Right lobe of liver (tissue), 6 donors: Measurements from ENCODE around the gene FOXN4. TPM values are rescaled to one million over a fixed set of nuclear protein-coding genes. Genes with fewer than 3 reads are reported as not detected.

Experiments used
- ATAC-seq, 4 donors: fragments of 200-7000 bp; cut with Tn5 transposase; one replicate each; pipeline ENCODE4 v1.9.1; 2020; ENCODE audit warnings: mild to moderate bottlenecking in 4 of 4, moderate library complexity in 4 of 4
- DNase-seq, 3 donors: peaks; one replicate each; pipeline ENCODE4 v3.0.0-alpha.2; 2020
- H3K27ac ChIP-seq, 3 donors: fragments of 200-600 bp; one replicate each; pipeline ENCODE4 v1.8.0; 2022
- H3K27me3 ChIP-seq, 2 donors: fragments of 200-600 bp; one replicate each; pipeline ENCODE4 v1.8.0; 2022
- H3K36me3 ChIP-seq, 4 donors: fragments of 200-600 bp; sonication (generic) in 1 of 4; one replicate each; pipeline versions ENCODE4 v1.5.1 to v1.8.0; 2017 to 2022; ENCODE audit warnings: control low read depth in 1 of 4
- H3K4me1 ChIP-seq, 4 donors: fragments of 200-600 bp; sonication (generic) in 1 of 4; one replicate each; pipeline versions ENCODE4 v1.5.1 to v1.8.0; 2017 to 2022; ENCODE audit warnings: control low read depth in 1 of 4
- H3K4me3 ChIP-seq, 3 donors: fragments of 200-600 bp; one replicate each; pipeline ENCODE4 v1.8.0; 2022
- H3K9me3 ChIP-seq, 4 donors: fragments of 200-600 bp; sonication (generic) in 1 of 4; one replicate each; pipeline versions ENCODE4 v1.5.1 to v1.8.0; 2017 to 2022; ENCODE audit warnings: control low read depth in 1 of 4
- POLR2A ChIP-seq: fragments of 450-650 bp; IDR thresholded peaks from one replicate; pipeline ENCODE4 v1.6.1; 2017; ENCODE audit warnings: antibody characterized with exemption, mild to moderate bottlenecking
- WGBS: methylation state at CpG from one replicate; pipeline ENCODE4 v1.1.6; 2018; ENCODE audit warnings: low coverage, low lambda C conversion rate; ENCODE audit not compliant: insufficient coverage; ENCODE audit errors: missing lambda C conversion rate; 5-methylcytosine and 5-hydroxymethylcytosine counted together
- intact Hi-C, 2 donors: fragments of 100-400 bp; cut with DNase I; formaldehyde crosslinking; loops; one replicate each; pipeline versions ENCODE4 v1.11.2 to v1.14.1; 2022
- total RNA-seq, 6 experiments: library from RNA; depleted of rRNA in 2 of 6; stranded (reverse); fragments of >200 nt in 2 of 6; fragmentation: NEBNext Ultra II Directional in 3 of 6; extraction: Animal tissue kit (Norgen Biotek cat#: 25700) in 3 of 6; gene quantifications; one replicate each; pipeline versions ENCODE4 v1.1.0 to v1.2.4, GENCODE V29; 2016 to 2023
- TF ChIP-seq, protein P1 (sequence below), 4 donors: fragments of 200-600 bp in 3 of 4; fragments of 450-650 bp in 1 of 4; IDR thresholded peaks; one replicate each; pipeline versions ENCODE4 v1.5.1 to v1.8.0; 2016 to 2022; ENCODE audit warnings: antibody characterized with exemption in 4 of 4, mild to moderate bottlenecking in 2 of 4
- donor health status: DM: no; HTN: yes; CAD: no.
- donor health status: DM: no; HTN: no; CAD: no.
- donor health status: DM: no; HTN: no; CAD: no.
- donor health status: DM: no; HTN: yes; CAD: no.
- donor health status: DM: no; HTN: yes; CAD: no.

Gene FOXN4
- total RNA-seq, 6 experiments from 2014 or later: 0.06 to 0.86 (median 0.15) TPM; not detected in 2

GRCh38 chr12:109276160-109276559, 32.9 kb downstream of the FOXN4 start:
- ATAC-seq (no peak), DNase-seq (no peak)
- H3K4me1 ChIP-seq: peaks cover 0 to 19% (median 9%) of the 10 kb centered on the region in 4 donors
- no peaks in the 10 kb centered on the region for H3K9me3 ChIP-seq
- no peaks in the 10 kb centered on the region for H3K36me3 ChIP-seq
- no peak overlapping the region for H3K27ac ChIP-seq
- H3K27me3 ChIP-seq: no peaks in the 10 kb centered on the region
- intact Hi-C loops: no loop called here
- WGBS: no CpG with 5 or more reads among the region's 5 CpGs
- TF ChIP-seq, protein P1, sequence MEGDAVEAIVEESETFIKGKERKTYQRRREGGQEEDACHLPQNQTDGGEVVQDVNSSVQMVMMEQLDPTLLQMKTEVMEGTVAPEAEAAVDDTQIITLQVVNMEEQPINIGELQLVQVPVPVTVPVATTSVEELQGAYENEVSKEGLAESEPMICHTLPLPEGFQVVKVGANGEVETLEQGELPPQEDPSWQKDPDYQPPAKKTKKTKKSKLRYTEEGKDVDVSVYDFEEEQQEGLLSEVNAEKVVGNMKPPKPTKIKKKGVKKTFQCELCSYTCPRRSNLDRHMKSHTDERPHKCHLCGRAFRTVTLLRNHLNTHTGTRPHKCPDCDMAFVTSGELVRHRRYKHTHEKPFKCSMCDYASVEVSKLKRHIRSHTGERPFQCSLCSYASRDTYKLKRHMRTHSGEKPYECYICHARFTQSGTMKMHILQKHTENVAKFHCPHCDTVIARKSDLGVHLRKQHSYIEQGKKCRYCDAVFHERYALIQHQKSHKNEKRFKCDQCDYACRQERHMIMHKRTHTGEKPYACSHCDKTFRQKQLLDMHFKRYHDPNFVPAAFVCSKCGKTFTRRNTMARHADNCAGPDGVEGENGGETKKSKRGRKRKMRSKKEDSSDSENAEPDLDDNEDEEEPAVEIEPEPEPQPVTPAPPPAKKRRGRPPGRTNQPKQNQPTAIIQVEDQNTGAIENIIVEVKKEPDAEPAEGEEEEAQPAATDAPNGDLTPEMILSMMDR (IDR thresholded peaks at IDR 0.05): no peak
- TF ChIP-seq POLR2A: no peak
- H3K4me3 ChIP-seq: no peak overlapping the region

- 75% methylated on average over 4 of the region's 4 CpGs for WGBS
- Histone ChIP-seq H3K4me3 (no peak overlapping the region), H3K27me3 (no peaks in the 10 kb centered on the region), H3K4me1 (peaks cover 0 to 19% (median 9%) of the 10 kb centered on the region in 4 donors), H3K27ac (no peak overlapping the region), H3K9me3 (no peaks in the 10 kb centered on the region), H3K36me3 (no peaks in the 10 kb centered on the region)
- ATAC-seq: no peak
- intact Hi-C loops: no loop called here
- DNase-seq: no peak
- TF ChIP-seq, protein P1 (IDR thresholded peaks at IDR 0.05): no peak
- TF ChIP-seq POLR2A: no peak
Measured at GRCh38 chr12:109275173-109275572, 33.9 kb downstream of the FOXN4 start.

- Histone ChIP-seq H3K4me3 (no peak overlapping the region), H3K36me3 (no peaks in the 10 kb centered on the region), H3K27ac (no peak overlapping the region), H3K9me3 (no peaks in the 10 kb centered on the region), H3K4me1 (peaks cover 0 to 19% (median 9%) of the 10 kb centered on the region in 4 donors), H3K27me3 (no peaks in the 10 kb centered on the region)
- WGBS: 88% methylated on average over 1 of the region's 1 CpG
- intact Hi-C loops: no loop called here
- DNase-seq (no peak), ATAC-seq (no peak)
- no peak for TF ChIP-seq POLR2A
- TF ChIP-seq, protein P1 (IDR thresholded peaks at IDR 0.05): no peak
Measured at GRCh38 chr12:109274381-109274780, 34.7 kb downstream of the FOXN4 start.

- Histone ChIP-seq H3K27ac (no peak overlapping the region), H3K27me3 (no peaks in the 10 kb centered on the region), H3K9me3 (no peaks in the 10 kb centered on the region), H3K36me3 (peaks cover 0 to 4% (median under 1%) of the 10 kb centered on the region in 4 donors), H3K4me1 (peaks cover 0 to 9% (median 5%) of the 10 kb centered on the region in 4 donors), H3K4me3 (no peak overlapping the region)
- intact Hi-C loops: no loop called here
- DNase-seq (no peak), ATAC-seq (no peak)
- 43% methylated on average over 13 of the region's 16 CpGs for WGBS
- TF ChIP-seq POLR2A: no peak
- TF ChIP-seq, protein P1 (IDR thresholded peaks at IDR 0.05): no peak
Measured at GRCh38 chr12:109273354-109273753, 35.7 kb downstream of the FOXN4 start.

- Histone ChIP-seq H3K4me1 (no peaks in the 10 kb centered on the region), H3K36me3 (peaks cover 0 to 19% (median 10%) of the 10 kb centered on the region in 4 donors), H3K27me3 (no peaks in the 10 kb centered on the region), H3K27ac (no peak overlapping the region), H3K9me3 (no peaks in the 10 kb centered on the region), H3K4me3 (no peak overlapping the region)
- no peak for DNase-seq
- no peak for ATAC-seq
- intact Hi-C loops: no loop called here
- 71% methylated on average over 1 of the region's 3 CpGs for WGBS
- TF ChIP-seq POLR2A: no peak
- TF ChIP-seq, protein P1 (IDR thresholded peaks at IDR 0.05): no peak
Measured at GRCh38 chr12:109271418-109271817, 37.7 kb downstream of the FOXN4 start.
